HEK293 (cell line): ENCODE measurements around the gene IGF2BP2.
A peak's percentile ranks its signal among the peaks of the same experiment; 100 is the strongest.

ENCODE experiments used
- CTCF ChIA-PET: fragments of 350-600 bp; formaldehyde crosslinking; extraction: SDS; loops from one replicate; lab custom pipeline; 2021; ENCODE audit warnings: antibody characterized with exemption; lab: Yijun Ruan, JAX
- POLR2A ChIA-PET: fragments of 300-600 bp; formaldehyde crosslinking; extraction: SDS; loops from one replicate; lab custom pipeline; 2020; ENCODE audit warnings: antibody characterized with exemption, inconsistent platforms; lab: Yijun Ruan, JAX
- H3K27ac ChIP-seq: fragments of 200-500 bp; sonication (Bioruptor generic); 2 replicates; pipeline ENCODE4 v1.5.1; 2014; ENCODE audit warnings: low read depth, low read length, control low read depth, inconsistent platforms; ENCODE audit errors: extremely low read depth
- H3K36me3 ChIP-seq, 2 experiments: fragments of 200-500 bp in 1 of 2; sonication (Bioruptor generic) in 1 of 2; 1 replicate in 1 of 2; 2 replicates in 1 of 2; pipeline ENCODE4 v1.5.1; 2014 to 2017; ENCODE audit warnings: inconsistent platforms in 2 of 2, low read length in 2 of 2; ENCODE audit not compliant: control insufficient read depth in 2 of 2, insufficient read depth in 1 of 2
- H3K4me1 ChIP-seq: fragments of 200-500 bp; sonication (Bioruptor generic); 2 replicates; pipeline ENCODE4 v1.5.1; 2014; ENCODE audit warnings: mild to moderate bottlenecking, low read length, inconsistent platforms; ENCODE audit not compliant: control insufficient read depth, insufficient read depth
- H3K4me3 ChIP-seq: 2 replicates; pipeline ENCODE4 v1.5.1; 2011; ENCODE audit warnings: low read depth, mild to moderate bottlenecking, control low read depth, low read length, moderate library complexity
- H3K9me3 ChIP-seq: fragments of 200-500 bp; sonication (Bioruptor generic); 2 replicates; pipeline ENCODE4 v1.5.1; 2014; ENCODE audit warnings: low read depth, low read length, inconsistent platforms; ENCODE audit not compliant: control insufficient read depth, insufficient read depth
- BCL11B ChIP-seq: fragments of 450-650 bp; formaldehyde crosslinking; IDR thresholded peaks from 2 replicates; pipeline ENCODE4 v1.5.1; 2016; ENCODE audit warnings: low read depth, missing biosample characterization, missing genetic modification characterization
- INSM2 ChIP-seq: fragments of 450-650 bp; formaldehyde crosslinking; IDR thresholded peaks from 2 replicates; pipeline ENCODE4 v1.5.1; 2016; ENCODE audit warnings: missing biosample characterization, missing genetic modification characterization
- KLF16 ChIP-seq: fragments of 450-650 bp; formaldehyde crosslinking; IDR thresholded peaks from 2 replicates; pipeline ENCODE4 v1.5.1; 2017; ENCODE audit warnings: missing biosample characterization, missing genetic modification characterization
- KLF7 ChIP-seq: fragments of 450-650 bp; formaldehyde crosslinking; IDR thresholded peaks from 2 replicates; pipeline ENCODE4 v1.5.1; 2016; ENCODE audit warnings: missing biosample characterization, missing genetic modification characterization, borderline replicate concordance
- PRDM10 ChIP-seq: fragments of 450-650 bp; formaldehyde crosslinking; IDR thresholded peaks from 2 replicates; pipeline ENCODE4 v1.5.1; 2016; ENCODE audit warnings: missing biosample characterization, missing genetic modification characterization
- SCRT2 ChIP-seq: fragments of 450-650 bp; formaldehyde crosslinking; IDR thresholded peaks from 2 replicates; pipeline ENCODE4 v1.5.1; 2016; ENCODE audit warnings: missing biosample characterization, missing genetic modification characterization
- SP3 ChIP-seq: fragments of 450-650 bp; formaldehyde crosslinking; IDR thresholded peaks from 2 replicates; pipeline ENCODE4 v1.5.1; 2016; ENCODE audit warnings: missing biosample characterization, missing genetic modification characterization
- ZBTB1 ChIP-seq: fragments of 450-650 bp; formaldehyde crosslinking; IDR thresholded peaks from 2 replicates; pipeline ENCODE4 v1.5.1; 2016; ENCODE audit warnings: missing biosample characterization, missing genetic modification characterization
- ZBTB11 ChIP-seq: fragments of 450-650 bp; formaldehyde crosslinking; conservative IDR thresholded peaks from 2 replicates; pipeline ENCODE4 v1.5.1; 2016; ENCODE audit warnings: low read depth, missing biosample characterization, missing genetic modification characterization
- ZBTB49 ChIP-seq: fragments of 450-650 bp; formaldehyde crosslinking; IDR thresholded peaks from 2 replicates; pipeline ENCODE4 v1.5.1; 2016; ENCODE audit warnings: missing biosample characterization, missing genetic modification characterization, low read depth
- ZBTB8A ChIP-seq: fragments of 450-650 bp; formaldehyde crosslinking; IDR thresholded peaks from 2 replicates; pipeline ENCODE4 v1.5.1; 2016; ENCODE audit warnings: missing biosample characterization, missing genetic modification characterization
- ZNF10 ChIP-seq: fragments of 450-650 bp; formaldehyde crosslinking; IDR thresholded peaks from 2 replicates; pipeline ENCODE4 v1.5.1; 2017; ENCODE audit warnings: missing biosample characterization, missing genetic modification characterization
- ZNF335 ChIP-seq: fragments of 450-650 bp; formaldehyde crosslinking; conservative IDR thresholded peaks from 2 replicates; pipeline ENCODE4 v1.5.1; 2016; ENCODE audit warnings: missing biosample characterization, missing genetic modification characterization
- ZNF341 ChIP-seq: fragments of 450-650 bp; formaldehyde crosslinking; IDR thresholded peaks from 2 replicates; pipeline ENCODE4; 2016; ENCODE audit warnings: low read depth, missing biosample characterization, missing genetic modification characterization
- ZNF350 ChIP-seq: fragments of 450-650 bp; formaldehyde crosslinking; IDR thresholded peaks from 2 replicates; pipeline ENCODE4 v1.5.0; 2017; ENCODE audit warnings: missing biosample characterization, mild to moderate bottlenecking, missing genetic modification characterization
- ZNF48 ChIP-seq: fragments of 450-650 bp; formaldehyde crosslinking; IDR thresholded peaks from 2 replicates; pipeline ENCODE4 v1.5.1; 2016; ENCODE audit warnings: missing biosample characterization, missing genetic modification characterization
- ZNF561 ChIP-seq: fragments of 450-650 bp; IDR thresholded peaks from 2 replicates; pipeline ENCODE4 v1.5.1; 2018; ENCODE audit warnings: missing biosample characterization, missing genetic modification characterization, borderline replicate concordance
- ZNF596 ChIP-seq: fragments of 450-650 bp; IDR thresholded peaks from 2 replicates; pipeline ENCODE4 v1.5.0; 2018; ENCODE audit warnings: missing biosample characterization, mild to moderate bottlenecking, missing genetic modification characterization, moderate library complexity

Gene IGF2BP2

GRCh38 chr3:185825639-185826481, 1.0 kb upstream of the IGF2BP2 start (continued):
- TF ChIP-seq ZBTB49 (no peak), ZNF596 (tag by site-specific recombination) (peak; percentile 53; the same call in 1 of the 2 replicates), KLF7 (no peak), ZNF10 (tag by site-specific recombination) (no peak), INSM2 (tag by site-specific recombination) (no peak), KLF16 (tag by site-specific recombination) (0 out of 2 replicates have a peak, but pooled peaks have one; percentile 36), ZBTB8A (tag by site-specific recombination) (peak; percentile 78; the same call in 1 of the 2 replicates), ZNF350 (tag by site-specific recombination) (no peak), ZNF341 (tag by site-specific recombination) (no peak)

GRCh38 chr3:185824051-185825005, 514 bp downstream of the IGF2BP2 start:
- CTCF ChIA-PET: interaction anchor here (1.0 kb wide), 1 partner anchor 39 kb away, joined by 3 read pairs; no protein-coding TSS in a partner anchor
- Histone ChIP-seq H3K27ac (peak overlapping the region; percentile 94), H3K36me3 (peaks cover 0 to 11% of the 10 kb centered on the region in 2 experiments; a peak in 1 of 3 replicates), H3K9me3 (no peaks in the 10 kb centered on the region), H3K4me1 (0 out of 2 replicates have a peak, but pooled peaks cover 4% of the 10 kb centered on the region), H3K4me3 (peak overlapping the region; percentile 94)
- POLR2A ChIA-PET: interaction anchor here (1.4 kb wide), 1 partner anchor 113 kb away, joined by 10 read pairs; the partner anchor contains the start of gene TRA2B
- no peak for TF ChIP-seq SCRT2 (tag by site-specific recombination)
- peak; percentile 26; the same call in 1 of the 2 replicates for TF ChIP-seq ZBTB11 (tag by site-specific recombination)
- TF ChIP-seq ZBTB1 (tag by site-specific recombination): 0 out of 2 replicates have a peak, but pooled peaks have one; percentile 18
- 0 out of 2 replicates have a peak, but pooled peaks have one; percentile 28 for TF ChIP-seq ZNF561
- TF ChIP-seq PRDM10: peak; percentile 81
- 0 out of 2 replicates have a peak, but pooled peaks have one; percentile 20 for TF ChIP-seq SP3 (tag by site-specific recombination)
- TF ChIP-seq BCL11B: 0 out of 2 replicates have a peak, but pooled peaks have one; percentile 25
- TF ChIP-seq ZBTB8A (tag by site-specific recombination): peak; percentile 33
- TF ChIP-seq ZNF335 (tag by site-specific recombination): peak; percentile 56
- TF ChIP-seq ZNF48 (tag by site-specific recombination): no peak
